ENCODE measurements around the gene NBPF26. TPM values are rescaled to one million over a fixed set of nuclear protein-coding genes. Genes with fewer than 3 reads are reported as not detected.
"Not testable (repeated sequence)": the region's sequence is repeated elsewhere in the genome, so short reads cannot be mapped to it uniquely, and the experiment has no call there.

Gene NBPF26
- total and polyA plus RNA-seq, 2 of the 8 experiments (the other 6 are each of a cell fraction or from before 2014, with no cell fraction given), result 3.4 to 4.7 TPM

DNA sequence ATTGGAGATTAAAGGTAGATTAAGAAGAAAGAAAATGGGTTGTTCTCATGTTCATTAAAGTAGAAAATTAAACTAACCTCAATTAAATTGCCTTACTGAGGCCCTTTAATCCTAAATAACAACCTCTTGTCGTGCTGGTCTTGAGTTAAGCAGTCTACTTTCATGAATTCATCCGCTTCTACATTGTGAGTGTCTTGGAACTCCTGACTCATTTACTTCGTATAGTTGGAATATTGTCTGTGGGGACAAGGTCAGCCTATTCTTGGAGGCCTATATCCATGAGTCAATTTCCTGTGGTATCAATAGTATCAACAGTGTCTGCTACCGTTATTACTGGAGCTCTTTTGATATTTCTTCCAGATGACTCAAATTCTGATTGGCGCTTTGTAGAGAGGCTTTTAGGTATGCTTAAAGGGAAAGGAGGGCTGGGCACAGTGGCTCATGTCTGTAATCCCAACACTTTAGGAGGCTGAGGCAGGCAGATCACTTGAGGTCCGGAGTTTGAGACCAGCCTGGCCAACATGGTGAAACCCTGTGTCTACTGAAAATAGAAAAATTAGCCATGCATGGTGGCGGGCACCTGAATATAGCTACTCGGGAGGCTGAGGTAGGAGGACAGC lies 136.0 kb downstream of the NBPF26 start:
- H2BK15ac ChIP-seq (ENCODE audit: low read length); H4K20me1 ChIP-seq (replicated peaks in 1 of 2; ENCODE audit: control insufficient read depth in 1 of 2, insufficient read depth in 2 of 2, low read length in 2 of 2); H4K91ac ChIP-seq (replicated peaks; ENCODE audit: insufficient read length, low read length); H2AK5ac ChIP-seq (ENCODE audit: low read depth, low read length); DNase-seq (ENCODE audit: low read depth in 1 of 2, low spot score in 2 of 2); H2BK5ac ChIP-seq (ENCODE audit: low read depth, low read length); H3K4ac ChIP-seq (replicated peaks; ENCODE audit: insufficient read length, low read depth, low read length); H3K79me1 ChIP-seq (ENCODE audit: low read depth, low read length); H3K56ac ChIP-seq (replicated peaks; ENCODE audit: insufficient read length, low read depth, low read length); CTCF ChIA-PET (ENCODE audit: partially characterized antibody); H2AFZ ChIP-seq (ENCODE audit: low read length); H3K18ac ChIP-seq (ENCODE audit: extremely low read depth, low read length); H2BK120ac ChIP-seq (replicated peaks; ENCODE audit: low read depth, low read length); H3K36me3 ChIP-seq (ENCODE audit: control insufficient read depth in 2 of 4, insufficient read depth in 4 of 4, low read length in 3 of 4); H3K27me3 ChIP-seq (replicated peaks in 1 of 4; ENCODE audit: control insufficient read depth in 3 of 4, extremely low read depth in 1 of 4, insufficient read depth in 3 of 4, low read length in 3 of 4); H3K4me1 ChIP-seq (replicated peaks in 1 of 4; ENCODE audit: control insufficient read depth in 3 of 4, insufficient read depth in 4 of 4, low read length in 3 of 4); POLR2A ChIA-PET (ENCODE audit: partially characterized antibody); H2BK20ac ChIP-seq (ENCODE audit: low read length); H3K4me2 ChIP-seq (ENCODE audit: insufficient read depth in 1 of 2, low read depth in 2 of 2, low read length in 2 of 2); H3K4me3 ChIP-seq (ENCODE audit: extremely low read depth in 1 of 4, insufficient read depth in 2 of 4, low read depth in 3 of 4, low read length in 4 of 4); H3K79me2 ChIP-seq (ENCODE audit: control insufficient read depth in 1 of 2, insufficient read depth in 2 of 2, low read length in 2 of 2); H3K23me2 ChIP-seq (ENCODE audit: low read depth, low read length); FAIRE-seq; H3K14ac ChIP-seq (ENCODE audit: insufficient read length); H4K5ac ChIP-seq (ENCODE audit: insufficient read length, low read depth, low read length); H3K9me3 ChIP-seq (ENCODE audit: insufficient read depth in 2 of 2, low read depth in 1 of 2, low read length in 1 of 2); H3K9ac ChIP-seq (replicated peaks in 1 of 4; ENCODE audit: extremely low read depth in 1 of 4, low read depth in 3 of 4, low read length in 3 of 4); H2BK12ac ChIP-seq (ENCODE audit: low read depth, low read length); H4K8ac ChIP-seq (ENCODE audit: extremely low read depth, insufficient read depth, low read length); H3K27ac ChIP-seq (ENCODE audit: low read depth, low read length); H3K23ac ChIP-seq (ENCODE audit: insufficient read length): not testable (repeated sequence)
- 89% methylated on average over 3 of the region's 8 CpGs; no CpG with 5 or more reads in 1 of the 2 experiments for WGBS, 2 experiments (ENCODE audit: extremely low coverage in 1 of 2, insufficient coverage in 1 of 2, insufficient read length in 1 of 2, insufficient replicate concordance in 2 of 2, low coverage in 1 of 2, low lambda C conversion rate in 2 of 2, missing lambda C conversion rate in 1 of 2)

DNA sequence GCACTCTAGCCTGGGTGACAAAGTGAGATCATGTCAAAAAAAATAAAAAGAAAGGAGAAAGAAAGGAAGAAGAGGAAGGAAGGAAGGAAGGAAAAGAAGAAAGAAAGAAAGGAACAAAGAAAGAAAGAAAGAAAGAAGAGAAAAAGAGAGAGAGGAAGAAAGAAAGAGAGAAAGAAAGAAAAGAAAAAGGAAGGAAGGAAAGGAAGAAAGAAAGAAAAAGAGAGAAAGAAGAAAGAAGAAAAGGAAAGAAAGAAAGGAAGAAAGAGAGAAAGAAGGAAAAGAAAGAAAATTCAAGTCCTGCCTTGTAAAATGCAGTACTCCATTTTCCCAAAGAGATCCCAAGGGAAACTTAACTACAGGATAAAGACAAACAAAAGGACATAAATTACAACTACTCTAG lies 154.5 kb downstream of the NBPF26 start:
- H3K23ac ChIP-seq (ENCODE audit: insufficient read length); H4K91ac ChIP-seq (replicated peaks; ENCODE audit: insufficient read length, low read length); POLR2A ChIA-PET (ENCODE audit: partially characterized antibody); H2BK12ac ChIP-seq (ENCODE audit: low read depth, low read length); H3K9me3 ChIP-seq (ENCODE audit: insufficient read depth in 2 of 2, low read depth in 1 of 2, low read length in 1 of 2); H3K56ac ChIP-seq (replicated peaks; ENCODE audit: insufficient read length, low read depth, low read length); H2AFZ ChIP-seq (ENCODE audit: low read length); H4K8ac ChIP-seq (ENCODE audit: extremely low read depth, insufficient read depth, low read length); H3K36me3 ChIP-seq (ENCODE audit: control insufficient read depth in 2 of 4, insufficient read depth in 4 of 4, low read length in 3 of 4); H3K4me2 ChIP-seq (ENCODE audit: insufficient read depth in 1 of 2, low read depth in 2 of 2, low read length in 2 of 2); H3K14ac ChIP-seq (ENCODE audit: insufficient read length); H3K79me2 ChIP-seq (ENCODE audit: control insufficient read depth in 1 of 2, insufficient read depth in 2 of 2, low read length in 2 of 2); H3K79me1 ChIP-seq (ENCODE audit: low read depth, low read length); H4K20me1 ChIP-seq (replicated peaks in 1 of 2; ENCODE audit: control insufficient read depth in 1 of 2, insufficient read depth in 2 of 2, low read length in 2 of 2); CTCF ChIA-PET (ENCODE audit: partially characterized antibody); H3K18ac ChIP-seq (ENCODE audit: extremely low read depth, low read length); H2BK15ac ChIP-seq (ENCODE audit: low read length); FAIRE-seq; H4K5ac ChIP-seq (ENCODE audit: insufficient read length, low read depth, low read length); DNase-seq (ENCODE audit: low read depth in 1 of 2, low spot score in 2 of 2); H3K27ac ChIP-seq (ENCODE audit: low read depth, low read length); H3K27me3 ChIP-seq (replicated peaks in 1 of 4; ENCODE audit: control insufficient read depth in 3 of 4, extremely low read depth in 1 of 4, insufficient read depth in 3 of 4, low read length in 3 of 4); H3K9ac ChIP-seq (replicated peaks in 1 of 4; ENCODE audit: extremely low read depth in 1 of 4, low read depth in 3 of 4, low read length in 3 of 4); H3K4ac ChIP-seq (replicated peaks; ENCODE audit: insufficient read length, low read depth, low read length); H2BK20ac ChIP-seq (ENCODE audit: low read length); H2AK5ac ChIP-seq (ENCODE audit: low read depth, low read length); H3K23me2 ChIP-seq (ENCODE audit: low read depth, low read length); H2BK5ac ChIP-seq (ENCODE audit: low read depth, low read length); H2BK120ac ChIP-seq (replicated peaks; ENCODE audit: low read depth, low read length); H3K4me3 ChIP-seq (ENCODE audit: extremely low read depth in 1 of 4, insufficient read depth in 2 of 4, low read depth in 3 of 4, low read length in 4 of 4); H3K4me1 ChIP-seq (replicated peaks in 1 of 4; ENCODE audit: control insufficient read depth in 3 of 4, insufficient read depth in 4 of 4, low read length in 3 of 4): not testable (repeated sequence)
